WERI-Rb-1 (cell line): ENCODE results near the gene SH3TC1.

Experiments used
- DNase-seq: peaks from one replicate; pipeline ENCODE4 v3.0.0-alpha.2; 2020
- H3K27ac ChIP-seq: fragments of 250-450 bp; sonication (Bioruptor Pico); 2 replicates; pipeline ENCODE4 v1.5.1; 2020; ENCODE audit warnings: mild to moderate bottlenecking, moderate library complexity
- H3K27me3 ChIP-seq: fragments of 250-450 bp; sonication (Bioruptor Pico); 2 replicates; pipeline ENCODE4 v1.5.1; 2021; ENCODE audit warnings: mild to moderate bottlenecking, low read depth, moderate library complexity; ENCODE audit not compliant: insufficient read depth, severe bottlenecking
- H3K36me3 ChIP-seq: fragments of 250-450 bp; sonication (Bioruptor Pico); 2 replicates; pipeline ENCODE4 v1.5.1; 2020; ENCODE audit warnings: mild to moderate bottlenecking, moderate library complexity
- H3K4me3 ChIP-seq: 2 replicates; pipeline ENCODE4 v1.5.1; 2011; ENCODE audit warnings: low read depth, mild to moderate bottlenecking, control low read depth, low read length
- H3K9me3 ChIP-seq: fragments of 250-450 bp; sonication (Bioruptor Pico); 2 replicates; pipeline ENCODE4 v1.5.1; 2021; ENCODE audit warnings: mild to moderate bottlenecking, moderate library complexity; ENCODE audit not compliant: severe bottlenecking
- CTCF ChIP-seq: IDR thresholded peaks from 2 replicates; pipeline ENCODE4 v1.5.1; 2011; ENCODE audit warnings: low read depth, mild to moderate bottlenecking, control low read depth, inconsistent platforms, low read length

The SH3TC1 gene

DNA sequence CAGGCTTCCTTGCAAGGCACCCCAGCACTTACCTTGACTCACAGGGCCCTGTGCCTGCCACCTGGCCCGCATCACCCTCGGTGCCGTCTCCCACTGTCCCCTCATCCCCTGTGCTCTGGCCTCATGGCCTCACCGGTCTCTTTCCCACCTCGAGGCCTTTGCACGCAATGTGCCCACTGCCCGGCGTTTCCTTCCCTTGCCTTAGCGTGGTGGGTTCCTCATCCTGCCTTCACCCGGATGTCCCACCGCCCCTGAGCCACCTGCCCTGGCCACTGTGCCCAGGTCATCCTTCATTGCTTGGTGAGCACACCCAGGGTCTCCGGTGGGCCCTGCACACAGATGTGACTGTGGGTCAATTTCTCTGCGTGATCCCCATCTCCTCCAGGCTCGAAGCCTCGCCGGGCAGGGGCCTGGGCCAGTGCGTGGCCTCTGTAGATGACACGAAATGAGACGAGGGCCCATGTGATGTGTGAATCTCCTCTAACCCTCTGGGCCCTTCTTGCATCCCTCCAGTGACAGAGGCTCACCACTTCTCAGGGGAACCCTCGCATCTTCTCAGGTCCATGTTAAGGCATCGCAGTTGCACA lies 75.1 kb downstream of the SH3TC1 start:
- no peak for DNase-seq
- no peaks in the 10 kb centered on the region for H3K9me3 ChIP-seq
- no peak overlapping the region for H3K4me3 ChIP-seq
- no peaks in the 10 kb centered on the region for H3K27me3 ChIP-seq
- no peak overlapping the region for H3K27ac ChIP-seq
- no peaks in the 10 kb centered on the region for H3K36me3 ChIP-seq
- no peak for TF ChIP-seq CTCF

- no peak overlapping the region for H3K4me3 ChIP-seq
- no peaks in the 10 kb centered on the region for H3K36me3 ChIP-seq
- DNase-seq = peak; percentile 96
- no peaks in the 10 kb centered on the region for H3K9me3 ChIP-seq
- H3K27me3 ChIP-seq = no peaks in the 10 kb centered on the region
- H3K27ac ChIP-seq = peak overlapping the region; percentile 8; the same call in 1 of the 2 replicates
- TF ChIP-seq CTCF = peak; percentile 59
Observed at GRCh38 chr4:8274765-8275547, 75.9 kb downstream of the SH3TC1 start.

DNA sequence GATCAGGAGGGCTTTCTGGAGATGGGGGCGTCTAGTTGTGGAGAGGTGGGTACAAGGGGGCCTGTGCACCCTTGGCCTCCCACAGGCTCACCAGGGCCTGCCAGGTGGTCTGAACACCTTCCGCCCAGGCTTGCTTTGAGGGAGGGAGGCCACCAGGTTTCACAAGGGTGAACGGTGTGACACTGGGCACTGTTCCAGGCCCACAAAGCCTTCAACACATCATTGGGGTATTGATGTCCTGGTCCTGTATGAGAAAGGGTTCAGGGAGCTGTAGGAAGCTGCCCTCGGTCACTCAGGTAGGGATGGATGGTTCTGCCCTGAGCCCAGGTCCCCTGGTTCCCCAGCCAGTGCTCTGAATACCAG lies 76.4 kb downstream of the SH3TC1 start:
- no peaks in the 10 kb centered on the region for H3K9me3 ChIP-seq
- no peak for TF ChIP-seq CTCF
- no peak overlapping the region for H3K4me3 ChIP-seq
- H3K27ac ChIP-seq = no peak overlapping the region; the same call in 1 of the 2 replicates
- no peak for DNase-seq
- H3K27me3 ChIP-seq = no peaks in the 10 kb centered on the region
- no peaks in the 10 kb centered on the region for H3K36me3 ChIP-seq

DNA sequence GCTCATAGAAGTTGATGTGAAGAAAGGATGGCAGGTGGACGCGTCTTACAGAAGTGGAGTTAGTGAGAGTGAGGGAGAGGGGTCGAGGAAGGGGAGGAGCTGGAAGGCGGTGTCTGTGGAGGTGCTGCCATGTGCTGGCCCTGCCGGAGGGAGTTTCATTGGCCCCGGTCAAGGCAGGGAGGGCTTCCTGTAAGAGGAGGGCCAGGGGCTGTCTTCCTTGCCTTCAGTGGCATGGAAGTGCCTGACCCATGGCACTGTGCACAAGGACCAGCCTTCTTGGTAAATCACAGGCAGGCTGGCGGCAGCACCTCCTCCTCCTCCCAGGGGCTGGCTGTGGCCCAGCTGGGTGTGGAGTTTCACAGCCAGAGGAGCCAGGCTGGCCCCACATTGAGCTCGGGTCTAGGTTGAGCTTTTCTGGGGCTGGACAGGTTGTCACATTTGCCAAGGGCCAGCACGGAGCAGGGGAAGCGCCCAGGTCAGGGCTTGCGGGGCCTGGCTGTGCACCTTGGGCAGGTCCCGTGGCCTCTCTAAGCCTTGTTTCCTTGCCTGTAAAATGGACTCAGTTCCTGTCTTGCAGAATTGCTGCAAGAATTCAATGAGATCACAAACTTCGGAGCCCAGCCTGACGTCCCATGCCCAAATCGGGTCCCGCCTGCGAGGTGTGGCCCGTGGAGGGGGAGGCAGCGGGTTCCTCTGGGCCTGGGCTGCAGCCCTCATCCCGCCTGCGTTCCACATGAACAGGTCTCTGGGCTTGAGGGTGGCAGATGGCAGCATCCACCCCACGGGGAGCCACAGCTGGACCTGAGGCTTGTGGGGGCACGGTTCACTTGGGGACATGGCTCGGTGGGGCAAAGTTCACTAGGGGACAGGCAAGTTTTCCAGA lies 77.5 kb downstream of the SH3TC1 start:
- DNase-seq = peak; percentile 73
- no peak overlapping the region for H3K27ac ChIP-seq
- H3K36me3 ChIP-seq = no peaks in the 10 kb centered on the region
- H3K4me3 ChIP-seq = no peak overlapping the region
- TF ChIP-seq CTCF = no peak
- no peaks in the 10 kb centered on the region for H3K27me3 ChIP-seq
- no peaks in the 10 kb centered on the region for H3K9me3 ChIP-seq

GRCh38 chr4:8277356-8278008 lies 78.4 kb downstream of the SH3TC1 start:
- no peak overlapping the region for H3K4me3 ChIP-seq
- no peak for DNase-seq
- no peaks in the 10 kb centered on the region for H3K36me3 ChIP-seq
- no peaks in the 10 kb centered on the region for H3K9me3 ChIP-seq
- no peaks in the 10 kb centered on the region for H3K27me3 ChIP-seq
- peak; percentile 1; the same call in 1 of the 2 replicates for TF ChIP-seq CTCF
- no peak overlapping the region for H3K27ac ChIP-seq
